Activated CD4-positive, CD25-positive, alpha-beta regulatory T cell treated with anti-CD3 and anti-CD28 coated beads, Interleukin-2, amount 50 U/mL, for 24 hours (primary cell): Measurements from ENCODE around the gene CNTNAP2.
"Not testable (repeated sequence)": the region's sequence is repeated elsewhere in the genome, so short reads cannot be mapped to it uniquely, and the experiment has no call there.

ENCODE experiments used
- ATAC-seq, 2 donors: fragments of 150-1000 bp; cut with Tn5 transposase; one replicate each; pipeline ENCODE4 v1.10.0; 2021; ENCODE audit warnings: mild to moderate bottlenecking in 1 of 2, moderate library complexity in 1 of 2

The CNTNAP2 gene

GRCh38 chr7:147595042-147595441, 1478.4 kb downstream of the CNTNAP2 start:
- ATAC-seq = no peak

GRCh38 chr7:147598687-147599086, 1482.1 kb downstream of the CNTNAP2 start:
- ATAC-seq = not testable (repeated sequence)

DNA sequence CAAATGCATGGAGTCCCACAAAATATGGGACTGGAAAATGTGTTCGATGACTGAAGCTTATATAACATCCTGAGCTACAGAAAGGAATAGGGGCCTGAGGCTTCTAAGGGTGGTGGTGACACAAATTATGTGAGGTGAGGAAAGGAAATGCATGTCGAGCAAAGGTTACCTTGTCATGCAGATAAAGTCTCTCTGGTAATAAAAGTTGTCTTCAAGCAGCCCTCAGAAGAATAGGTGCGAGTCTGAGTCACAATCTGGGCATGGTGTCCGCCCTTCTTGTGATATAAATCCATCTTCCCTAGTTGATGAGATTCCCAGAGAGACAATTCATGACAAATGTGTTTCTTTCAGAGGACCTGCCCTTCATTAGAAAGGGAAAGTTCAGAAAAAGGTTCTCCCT, 1488.7 kb downstream of the CNTNAP2 start:
- no peak for ATAC-seq

GRCh38 chr7:147607157-147607800, 1490.7 kb downstream of the CNTNAP2 start:
- no peak for ATAC-seq

DNA sequence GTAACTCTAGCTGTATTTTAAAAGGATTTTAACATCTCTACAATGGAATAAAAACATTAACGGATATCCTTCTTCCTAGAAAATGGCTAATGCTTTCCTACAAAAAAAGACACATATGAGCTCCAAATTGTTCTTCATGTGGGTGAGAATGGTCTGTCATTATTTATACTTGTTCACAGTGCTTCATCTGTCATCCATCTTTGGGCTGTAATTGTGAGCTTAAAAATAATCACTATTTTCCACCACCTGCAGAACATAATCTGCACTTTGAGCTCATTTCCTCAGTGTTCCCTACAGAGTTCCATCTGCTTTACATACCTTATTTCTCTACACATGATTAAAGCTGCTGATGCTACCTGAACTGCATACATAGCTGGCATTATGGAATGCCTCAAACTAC, 1494.8 kb downstream of the CNTNAP2 start:
- ATAC-seq = no peak

DNA sequence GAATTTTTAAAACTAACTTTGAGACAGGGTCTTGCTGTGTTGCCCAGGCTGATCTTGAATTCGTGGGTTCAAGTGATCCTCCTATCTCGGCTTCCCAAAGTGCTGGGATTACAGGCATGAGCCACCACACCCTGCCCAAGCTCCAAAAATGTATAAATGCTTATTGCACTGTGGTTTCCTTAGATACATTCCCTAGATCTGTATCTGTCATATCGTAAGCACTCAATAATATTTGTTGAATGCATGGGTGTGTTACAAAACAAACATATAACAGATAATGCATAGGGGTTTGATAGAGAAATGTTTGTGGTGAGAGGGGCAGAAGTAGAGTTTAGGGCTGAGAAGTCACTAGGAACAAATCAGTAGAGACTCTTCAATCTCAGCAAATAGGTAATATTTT, 1518.7 kb downstream of the CNTNAP2 start:
- no peak for ATAC-seq

DNA sequence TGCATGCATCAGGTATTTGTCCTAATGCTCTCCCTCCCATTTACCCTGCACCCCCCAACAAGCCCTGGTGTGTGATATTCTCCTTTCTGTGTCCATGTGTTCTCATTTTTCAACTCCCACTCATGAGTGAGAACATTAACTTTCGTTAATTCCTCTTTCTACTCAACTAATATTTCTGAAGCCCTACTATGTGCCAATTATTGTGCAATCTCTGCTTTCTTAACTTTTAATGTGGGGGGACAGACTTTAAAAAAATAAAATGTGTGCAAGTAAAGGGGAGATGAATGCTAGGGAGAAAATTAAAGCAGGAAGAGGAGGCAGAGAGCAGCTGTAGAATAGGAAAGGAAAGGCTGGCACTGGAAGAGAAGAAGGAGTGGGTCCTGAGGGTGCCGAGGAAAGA, 1520.0 kb downstream of the CNTNAP2 start:
- ATAC-seq = no peak

GRCh38 chr7:147638566-147638965, 1522.0 kb downstream of the CNTNAP2 start:
- no peak for ATAC-seq

DNA sequence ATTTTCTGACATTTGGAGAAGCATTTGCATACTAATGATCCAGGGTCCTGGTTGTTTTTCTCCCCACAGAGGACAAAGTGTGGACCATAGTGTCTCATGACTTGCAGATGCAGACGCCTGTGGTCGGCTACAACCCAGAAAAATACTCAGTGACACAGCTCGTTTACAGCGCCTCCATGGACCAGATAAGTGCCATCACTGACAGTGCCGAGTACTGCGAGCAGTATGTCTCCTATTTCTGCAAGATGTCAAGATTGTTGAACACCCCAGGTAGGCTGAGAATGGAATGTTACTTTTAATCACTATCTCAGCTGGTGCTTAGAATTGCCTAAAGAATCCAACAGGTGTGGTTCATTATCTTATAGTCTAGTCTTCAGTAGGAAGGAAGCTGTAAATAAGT, 1522.4 kb downstream of the CNTNAP2 start:
- no peak for ATAC-seq

DNA sequence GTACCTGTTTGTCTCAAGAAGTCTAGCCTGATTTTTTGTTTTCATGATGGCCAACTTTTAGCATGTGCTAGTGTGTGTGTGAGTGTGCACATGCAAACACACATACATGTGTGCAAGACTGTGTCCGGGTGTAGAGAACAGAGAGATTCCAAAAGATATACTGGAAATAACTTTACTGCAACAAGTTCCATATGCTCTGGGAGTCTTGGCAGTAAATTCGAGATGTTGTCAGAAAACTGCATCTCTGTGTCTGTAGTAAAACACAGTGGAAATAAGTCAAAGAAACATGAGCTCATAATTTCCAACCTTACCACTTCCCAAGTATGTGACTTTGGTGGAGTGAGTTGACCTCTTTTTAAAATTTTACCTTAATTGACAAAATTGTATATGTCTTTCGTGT, 1523.2 kb downstream of the CNTNAP2 start:
- no peak for ATAC-seq

DNA sequence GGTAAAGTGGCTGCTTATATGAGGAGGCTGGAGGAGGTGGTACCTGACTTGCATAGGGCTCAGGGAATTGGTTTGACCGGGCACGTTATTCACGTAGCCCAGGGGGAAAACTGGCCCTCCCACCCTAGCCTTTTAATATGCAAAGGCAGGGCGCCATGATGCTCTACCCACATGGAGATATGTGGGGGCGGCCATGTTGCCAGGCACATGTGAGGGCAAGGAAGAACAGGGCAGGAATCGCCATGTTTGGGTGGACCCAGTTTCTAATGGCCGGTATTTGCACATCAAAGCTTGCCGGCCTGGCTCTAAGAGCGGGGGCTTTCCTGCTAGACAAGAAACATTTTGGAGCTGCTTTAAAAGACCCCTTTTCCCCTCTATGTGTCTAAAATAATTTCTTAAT, 1524.2 kb downstream of the CNTNAP2 start:
- no peak for ATAC-seq

DNA sequence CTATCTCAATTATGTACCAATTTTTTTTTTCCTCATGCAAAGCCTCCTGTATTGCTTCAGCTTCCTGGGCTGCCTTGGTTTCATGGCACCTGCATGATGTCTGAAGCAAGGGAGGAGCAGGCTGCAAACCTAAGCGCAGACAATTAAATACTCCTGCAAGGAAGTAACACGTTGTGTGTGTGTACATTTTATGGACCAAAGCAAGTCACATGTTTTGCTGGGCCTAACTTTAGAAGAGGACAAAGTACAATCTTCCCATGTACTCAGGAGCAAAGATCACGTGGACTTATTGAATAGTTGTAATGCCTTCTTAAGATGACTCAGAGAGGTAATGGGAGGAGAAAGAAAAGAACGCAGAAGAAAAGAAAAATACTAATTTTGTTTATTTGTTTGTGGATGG, 1530.0 kb downstream of the CNTNAP2 start:
- ATAC-seq = no peak

DNA sequence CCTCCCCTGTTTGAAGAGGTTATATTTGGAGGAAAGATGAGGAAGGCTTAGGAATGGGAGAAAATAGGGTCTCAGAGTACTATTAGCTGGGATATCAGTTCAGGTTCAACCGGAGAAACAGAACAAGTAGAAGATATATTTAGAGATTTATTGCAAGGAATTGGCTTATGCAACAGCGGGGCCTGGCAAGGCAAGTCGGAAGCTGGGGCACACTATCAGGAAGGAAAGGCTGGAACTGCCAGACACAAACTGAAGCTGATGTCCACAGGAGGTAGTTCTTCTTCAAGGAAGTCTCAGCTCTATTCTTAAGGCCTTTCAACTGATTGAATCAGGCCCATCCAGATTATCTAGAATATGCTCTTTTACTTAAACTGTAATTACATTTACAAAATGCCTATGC, 1534.4 kb downstream of the CNTNAP2 start:
- no peak for ATAC-seq

- no peak for ATAC-seq
Measured at GRCh38 chr7:147651601-147652000, 1535.0 kb downstream of the CNTNAP2 start.

DNA sequence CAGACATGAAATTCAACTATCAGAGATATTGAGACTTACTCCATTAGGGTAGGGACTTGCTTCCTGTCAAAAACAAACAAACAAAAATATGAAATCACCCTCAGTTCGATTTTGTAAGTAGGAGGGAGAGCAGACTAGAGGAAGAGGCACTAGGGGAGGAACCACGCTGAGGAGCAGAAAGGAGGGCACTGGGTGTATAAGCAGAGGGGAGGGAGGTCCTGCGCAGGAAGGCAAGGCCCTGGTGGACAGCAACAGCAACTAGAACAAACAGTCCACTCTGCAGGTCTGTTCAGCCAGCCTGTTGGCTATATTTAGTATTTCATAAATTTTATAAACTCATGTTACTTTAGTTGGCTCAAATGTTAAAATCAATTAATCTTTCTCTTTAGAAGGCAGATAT, 1536.9 kb downstream of the CNTNAP2 start:
- ATAC-seq = no peak

GRCh38 chr7:147658392-147658967, 1541.9 kb downstream of the CNTNAP2 start:
- ATAC-seq = no peak

- no peak for ATAC-seq
Measured at GRCh38 chr7:147659036-147659995, 1542.7 kb downstream of the CNTNAP2 start.

DNA sequence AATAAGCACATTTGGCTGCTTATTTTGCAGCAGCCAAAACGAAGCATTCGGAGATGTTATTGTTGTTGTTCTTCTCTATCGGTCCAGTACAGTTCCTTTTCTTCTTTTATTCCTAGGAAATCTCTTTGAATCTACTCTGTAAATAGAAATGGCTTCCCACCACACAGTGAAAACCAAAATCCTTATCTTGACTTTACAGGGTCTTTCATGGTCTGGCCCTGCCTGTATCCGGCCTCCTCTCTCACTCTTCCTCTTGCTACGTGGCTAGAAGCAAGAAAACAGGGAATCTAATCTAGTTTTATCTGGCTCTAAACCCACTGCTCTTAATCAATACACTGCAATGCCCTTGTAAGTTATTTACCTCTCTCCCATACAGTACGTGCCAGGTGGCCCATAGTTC, 1547.9 kb downstream of the CNTNAP2 start:
- ATAC-seq = no peak

DNA sequence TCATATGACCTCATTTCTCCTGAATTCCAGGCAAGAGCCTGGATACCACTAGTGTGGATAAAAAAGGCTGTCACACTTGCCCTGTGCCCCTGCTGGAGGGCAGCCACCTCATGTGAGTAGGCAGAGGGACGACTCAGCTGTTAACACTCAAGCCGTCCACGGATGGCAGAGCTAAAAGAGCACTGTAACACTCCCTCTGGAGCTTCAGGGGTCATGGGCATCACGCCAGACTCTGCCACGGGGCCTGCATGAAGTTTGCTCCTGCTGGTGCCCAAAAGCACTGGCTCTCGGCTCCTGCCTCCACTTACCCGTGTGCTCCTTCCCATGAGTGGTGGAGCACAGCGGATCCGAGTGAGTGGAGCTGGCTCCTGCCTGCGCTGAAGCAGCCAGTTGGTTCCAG, 1554.2 kb downstream of the CNTNAP2 start:
- ATAC-seq = no peak

GRCh38 chr7:147674705-147675104, 1558.1 kb downstream of the CNTNAP2 start:
- ATAC-seq = no peak

- no peak for ATAC-seq
Measured at GRCh38 chr7:147678943-147679342, 1562.3 kb downstream of the CNTNAP2 start.

- ATAC-seq = no peak
Measured at GRCh38 chr7:147681530-147681929, 1564.9 kb downstream of the CNTNAP2 start.

- no peak for ATAC-seq
Measured at GRCh38 chr7:147700702-147701101, 1584.1 kb downstream of the CNTNAP2 start.

DNA sequence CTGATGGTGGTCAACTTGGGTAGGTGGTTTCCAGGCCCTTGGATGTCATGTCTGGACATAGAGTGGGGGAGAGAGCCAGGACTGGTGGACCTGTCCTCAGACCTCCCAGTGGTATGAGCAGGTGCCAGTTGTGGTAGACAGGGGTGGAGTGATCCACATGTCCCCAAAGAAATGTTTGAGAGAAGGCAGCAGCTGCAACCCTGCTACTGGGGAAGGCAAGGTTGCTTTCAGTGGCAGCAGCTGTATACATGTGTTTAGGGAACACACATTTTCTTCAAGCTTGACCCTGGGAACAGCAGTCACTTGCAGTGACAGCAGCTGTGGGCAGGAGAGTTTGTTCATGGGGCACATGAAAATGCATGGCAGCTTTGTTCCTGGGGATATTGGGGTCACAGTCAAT, 1591.3 kb downstream of the CNTNAP2 start:
- ATAC-seq = no peak
